Activated CD8-positive, alpha-beta memory T cell treated with anti-CD3 and anti-CD28 coated beads, Interleukin-2, amount 10 ng/mL, durations not matched to agents 7 days and 5 days (primary cell): ENCODE results near the gene HRAS. TPM values are rescaled to one million over a fixed set of nuclear protein-coding genes. Genes with fewer than 3 reads are reported as not detected.

Experiments
- ATAC-seq: fragments of 150-1000 bp; cut with Tn5 transposase; one replicate; pipeline ENCODE4 v1.10.0; 2021; ENCODE audit warnings: moderate library complexity
- CTCF ChIA-PET: fragments of 350-600 bp; sonication (Branson Sonifier 250); formaldehyde crosslinking; loops from one replicate; lab custom pipeline; 2021; ENCODE audit warnings: antibody characterized with exemption; lab: Charles Lee
- DNase-seq: peaks from one replicate; pipeline ENCODE4 v3.0.0-alpha.2; 2020
- H3K27ac Mint-ChIP-seq: one replicate; pipeline ENCODE4 v1.8.0; 2021; ENCODE audit warnings: mild to moderate bottlenecking, mixed read lengths
- H3K27me3 Mint-ChIP-seq: one replicate; pipeline ENCODE4 v1.8.0; 2021; ENCODE audit warnings: mixed read lengths
- H3K36me3 Mint-ChIP-seq: one replicate; pipeline ENCODE4 v1.8.0; 2021; ENCODE audit warnings: mild to moderate bottlenecking, mixed read lengths
- H3K4me1 Mint-ChIP-seq: one replicate; pipeline ENCODE4 v1.8.0; 2021; ENCODE audit warnings: mixed read lengths
- H3K4me3 Mint-ChIP-seq: one replicate; pipeline ENCODE4 v1.8.0; 2021; ENCODE audit warnings: mild to moderate bottlenecking, moderate library complexity, mixed read lengths
- H3K9me3 Mint-ChIP-seq: one replicate; pipeline ENCODE4 v1.8.0; 2022; ENCODE audit warnings: low read depth, mixed read lengths
- total RNA-seq, 2 experiments: library from RNA; stranded (reverse); gene quantifications; one replicate each; pipeline ENCODE4 v1.2.3, GENCODE V29; 2021

The HRAS gene
- total RNA-seq, 2 experiments from 2014 or later: 50.7 to 53.8 TPM

GRCh38 chr11:495537-495931 lies 39.8 kb downstream of the HRAS start:
- peaks cover 12% of the 10 kb centered on the region for H3K4me1 Mint-ChIP-seq
- ATAC-seq (no peak), DNase-seq (no peak)
- H3K27me3 Mint-ChIP-seq: no peaks in the 10 kb centered on the region
- H3K9me3 Mint-ChIP-seq: no peaks in the 10 kb centered on the region
- no peak overlapping the region for H3K4me3 Mint-ChIP-seq
- H3K27ac Mint-ChIP-seq: peak overlapping the region; percentile 22
- CTCF ChIA-PET: interaction anchor here (0.6 kb wide), 1 partner anchor 23 kb away, joined by 3 read pairs; no protein-coding TSS in a partner anchor
- H3K36me3 Mint-ChIP-seq: peaks cover 26% of the 10 kb centered on the region

GRCh38 chr11:494761-495536 lies 40.4 kb downstream of the HRAS start:
- CTCF ChIA-PET: no interaction called here
- no peak overlapping the region for H3K4me3 Mint-ChIP-seq
- no peaks in the 10 kb centered on the region for H3K9me3 Mint-ChIP-seq
- DNase-seq: no peak
- H3K27ac Mint-ChIP-seq: no peak overlapping the region
- no peaks in the 10 kb centered on the region for H3K27me3 Mint-ChIP-seq
- ATAC-seq: no peak
- peaks cover 26% of the 10 kb centered on the region for H3K36me3 Mint-ChIP-seq
- H3K4me1 Mint-ChIP-seq: peaks cover 12% of the 10 kb centered on the region

- ATAC-seq: no peak
- H3K36me3 Mint-ChIP-seq: peaks cover 16% of the 10 kb centered on the region
- H3K9me3 Mint-ChIP-seq: no peaks in the 10 kb centered on the region
- H3K4me3 Mint-ChIP-seq: no peak overlapping the region
- H3K4me1 Mint-ChIP-seq: peaks cover 8% of the 10 kb centered on the region
- H3K27ac Mint-ChIP-seq: no peak overlapping the region
- no peak for DNase-seq
- CTCF ChIA-PET: interaction anchor here (0.9 kb wide), 1 partner anchor 9 kb away, joined by 3 read pairs; no protein-coding TSS in a partner anchor
- H3K27me3 Mint-ChIP-seq: no peaks in the 10 kb centered on the region
Measured at GRCh38 chr11:492427-493226, 42.7 kb downstream of the HRAS start.

GRCh38 chr11:491358-491757 lies 44.0 kb downstream of the HRAS start:
- Mint-ChIP-seq H3K27me3 (no peaks in the 10 kb centered on the region), H3K36me3 (peaks cover 6% of the 10 kb centered on the region), H3K27ac (no peak overlapping the region), H3K4me3 (no peak overlapping the region), H3K9me3 (no peaks in the 10 kb centered on the region), H3K4me1 (no peaks in the 10 kb centered on the region)
- no peak for ATAC-seq
- CTCF ChIA-PET: no interaction called here
- no peak for DNase-seq

GRCh38 chr11:490930-491260 lies 44.5 kb downstream of the HRAS start:
- no peak for DNase-seq
- CTCF ChIA-PET: no interaction called here
- no peak overlapping the region for H3K4me3 Mint-ChIP-seq
- H3K9me3 Mint-ChIP-seq: no peaks in the 10 kb centered on the region
- no peak overlapping the region for H3K27ac Mint-ChIP-seq
- ATAC-seq: no peak
- H3K36me3 Mint-ChIP-seq: peaks cover 5% of the 10 kb centered on the region
- H3K27me3 Mint-ChIP-seq: no peaks in the 10 kb centered on the region
- no peaks in the 10 kb centered on the region for H3K4me1 Mint-ChIP-seq

GRCh38 chr11:490186-490929 lies 45.0 kb downstream of the HRAS start:
- ATAC-seq (no peak), DNase-seq (no peak)
- Mint-ChIP-seq H3K27ac (no peak overlapping the region), H3K36me3 (peaks cover 3% of the 10 kb centered on the region), H3K4me1 (no peaks in the 10 kb centered on the region), H3K27me3 (no peaks in the 10 kb centered on the region), H3K4me3 (no peak overlapping the region), H3K9me3 (no peaks in the 10 kb centered on the region)
- CTCF ChIA-PET: no interaction called here

GRCh38 chr11:489610-490185 lies 45.7 kb downstream of the HRAS start:
- Mint-ChIP-seq H3K9me3 (no peaks in the 10 kb centered on the region), H3K36me3 (no peaks in the 10 kb centered on the region), H3K4me1 (no peaks in the 10 kb centered on the region), H3K4me3 (no peak overlapping the region), H3K27me3 (no peaks in the 10 kb centered on the region), H3K27ac (no peak overlapping the region)
- CTCF ChIA-PET: no interaction called here
- DNase-seq (no peak), ATAC-seq (no peak)

GRCh38 chr11:488992-489391 lies 46.4 kb downstream of the HRAS start:
- CTCF ChIA-PET: no interaction called here
- H3K4me1 Mint-ChIP-seq: no peaks in the 10 kb centered on the region

GRCh38 chr11:488579-488978 lies 46.8 kb downstream of the HRAS start:
- H3K4me3 Mint-ChIP-seq: no peak overlapping the region
- H3K27me3 Mint-ChIP-seq: no peaks in the 10 kb centered on the region
- H3K36me3 Mint-ChIP-seq: no peaks in the 10 kb centered on the region
- no peaks in the 10 kb centered on the region for H3K9me3 Mint-ChIP-seq
- CTCF ChIA-PET: no interaction called here
- no peak overlapping the region for H3K27ac Mint-ChIP-seq
- DNase-seq: no peak
- ATAC-seq: no peak
- H3K4me1 Mint-ChIP-seq: no peaks in the 10 kb centered on the region

More at GRCh38 chr11:488992-489391, 46.4 kb downstream of the HRAS start:
- no peak for DNase-seq
- Mint-ChIP-seq H3K9me3 (no peaks in the 10 kb centered on the region), H3K4me3 (no peak overlapping the region), H3K36me3 (no peaks in the 10 kb centered on the region), H3K27ac (no peak overlapping the region), H3K27me3 (no peaks in the 10 kb centered on the region)
- no peak for ATAC-seq

- DNase-seq (no peak), ATAC-seq (no peak)
- H3K27me3 Mint-ChIP-seq: no peaks in the 10 kb centered on the region
- no peak overlapping the region for H3K27ac Mint-ChIP-seq
- H3K4me3 Mint-ChIP-seq: no peak overlapping the region
- CTCF ChIA-PET: no interaction called here
- H3K4me1 Mint-ChIP-seq: no peaks in the 10 kb centered on the region
- no peaks in the 10 kb centered on the region for H3K36me3 Mint-ChIP-seq
- H3K9me3 Mint-ChIP-seq: no peaks in the 10 kb centered on the region
Measured at GRCh38 chr11:488062-488461, 47.3 kb downstream of the HRAS start.

GRCh38 chr11:487571-488021 lies 47.8 kb downstream of the HRAS start:
- Mint-ChIP-seq H3K4me3 (no peak overlapping the region), H3K27ac (no peak overlapping the region), H3K36me3 (no peaks in the 10 kb centered on the region), H3K4me1 (no peaks in the 10 kb centered on the region), H3K9me3 (no peaks in the 10 kb centered on the region), H3K27me3 (no peaks in the 10 kb centered on the region)
- CTCF ChIA-PET: no interaction called here
- no peak for ATAC-seq
- DNase-seq: no peak

GRCh38 chr11:486189-486588 lies 49.2 kb downstream of the HRAS start:
- Mint-ChIP-seq H3K27me3 (no peaks in the 10 kb centered on the region), H3K4me1 (no peaks in the 10 kb centered on the region), H3K36me3 (no peaks in the 10 kb centered on the region), H3K27ac (no peak overlapping the region), H3K4me3 (no peak overlapping the region), H3K9me3 (no peaks in the 10 kb centered on the region)
- CTCF ChIA-PET: no interaction called here
- ATAC-seq: no peak
- no peak for DNase-seq

- Mint-ChIP-seq H3K27me3 (no peaks in the 10 kb centered on the region), H3K4me3 (no peak overlapping the region), H3K27ac (no peak overlapping the region), H3K4me1 (no peaks in the 10 kb centered on the region), H3K9me3 (no peaks in the 10 kb centered on the region), H3K36me3 (no peaks in the 10 kb centered on the region)
- DNase-seq (no peak), ATAC-seq (no peak)
- CTCF ChIA-PET: no interaction called here
Measured at GRCh38 chr11:484616-485015, 50.8 kb downstream of the HRAS start.
